Left renal cortex interstitium (tissue), 4 donors: ENCODE data around the gene DCAF17. TPM values are rescaled to one million over a fixed set of nuclear protein-coding genes. Genes with fewer than 3 reads are reported as not detected.
A peak's percentile ranks its signal among the peaks of the same experiment; 100 is the strongest.

Experiments
- DNase-seq, 4 donors: peaks; one replicate each; pipeline ENCODE4 v3.0.0-alpha.2; 2013; ENCODE audit warnings: low read depth in 4 of 4, low spot score in 2 of 4, missing footprints in 1 of 4
- polyA plus RNA-seq, 4 donors: library from polyadenylated mRNA; unstranded; fragments of 120-200 nt; gene quantifications; one replicate each; pipeline ENCODE4 v1.2.1, GENCODE V29; 2013; ENCODE audit not compliant: insufficient read length in 4 of 4

DCAF17 gene, protein sequence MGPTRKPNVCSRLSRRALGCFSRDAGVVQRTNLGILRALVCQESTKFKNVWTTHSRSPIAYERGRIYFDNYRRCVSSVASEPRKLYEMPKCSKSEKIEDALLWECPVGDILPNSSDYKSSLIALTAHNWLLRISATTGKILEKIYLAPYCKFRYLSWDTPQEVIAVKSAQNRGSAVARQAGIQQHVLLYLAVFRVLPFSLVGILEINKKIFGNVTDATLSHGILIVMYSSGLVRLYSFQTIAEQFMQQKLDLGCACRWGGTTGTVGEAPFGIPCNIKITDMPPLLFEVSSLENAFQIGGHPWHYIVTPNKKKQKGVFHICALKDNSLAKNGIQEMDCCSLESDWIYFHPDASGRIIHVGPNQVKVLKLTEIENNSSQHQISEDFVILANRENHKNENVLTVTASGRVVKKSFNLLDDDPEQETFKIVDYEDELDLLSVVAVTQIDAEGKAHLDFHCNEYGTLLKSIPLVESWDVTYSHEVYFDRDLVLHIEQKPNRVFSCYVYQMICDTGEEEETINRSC
- polyA plus RNA-seq: 10 to 100 TPM; 19.5 to 35.6 (median 28.9) TPM

- peak; percentile 76 to 94 (median 87) for DNase-seq
These were observed at the start of gene DCAF17 for GRCh38 chr2:171434013-171434989. Gene DCAF17 (plus strand): TSS chr2:171434226. CDS start chr2:171434578, 352 bp downstream.

GRCh38 chr2:171386627-171387026 is 47.4 kb upstream of the DCAF17 start:
- no peak for DNase-seq

DNA sequence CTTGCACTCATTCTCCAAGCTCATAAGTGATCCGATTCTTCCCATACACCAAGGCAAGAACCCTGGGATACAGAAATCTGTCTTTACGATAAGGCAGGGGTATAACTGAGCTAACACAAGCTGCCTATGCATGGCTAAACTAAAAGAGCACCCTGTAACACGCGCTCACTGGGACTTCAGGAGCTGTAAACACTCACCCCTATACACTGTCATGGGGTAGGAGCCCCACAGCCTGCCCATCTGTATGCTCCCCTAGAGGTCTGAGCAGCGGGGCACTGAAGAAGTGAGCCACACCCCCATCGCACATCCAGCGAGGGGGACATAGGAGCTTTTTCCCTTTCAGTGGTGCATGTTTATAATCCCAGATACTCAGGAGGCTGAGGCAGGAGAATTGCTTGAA is 47.0 kb upstream of the DCAF17 start:
- no peak for DNase-seq

DNA sequence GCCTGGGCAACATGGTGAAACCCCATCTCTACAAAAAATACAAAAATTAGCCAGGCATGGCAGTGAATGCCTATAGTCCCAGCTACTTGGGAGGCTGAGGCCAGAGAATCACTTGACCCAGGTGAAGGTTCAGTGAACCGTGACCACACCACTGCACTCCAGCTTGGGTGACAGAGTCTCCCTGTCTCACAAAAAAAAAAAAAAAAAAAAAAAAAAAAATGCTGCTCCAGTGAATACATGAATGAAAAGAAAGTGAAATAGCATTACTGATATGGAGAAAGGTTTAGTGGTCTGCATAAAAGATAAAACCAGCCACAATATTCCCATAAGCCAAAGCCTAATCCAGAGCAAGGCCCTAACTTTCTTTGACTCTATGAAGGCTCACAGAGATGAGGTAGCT is 44.7 kb upstream of the DCAF17 start:
- no peak for DNase-seq

- no peak for DNase-seq
These were observed 44.2 kb upstream of the DCAF17 start for GRCh38 chr2:171389780-171390179.

GRCh38 chr2:171390941-171391516 is 43.0 kb upstream of the DCAF17 start:
- DNase-seq: no peak

DNA sequence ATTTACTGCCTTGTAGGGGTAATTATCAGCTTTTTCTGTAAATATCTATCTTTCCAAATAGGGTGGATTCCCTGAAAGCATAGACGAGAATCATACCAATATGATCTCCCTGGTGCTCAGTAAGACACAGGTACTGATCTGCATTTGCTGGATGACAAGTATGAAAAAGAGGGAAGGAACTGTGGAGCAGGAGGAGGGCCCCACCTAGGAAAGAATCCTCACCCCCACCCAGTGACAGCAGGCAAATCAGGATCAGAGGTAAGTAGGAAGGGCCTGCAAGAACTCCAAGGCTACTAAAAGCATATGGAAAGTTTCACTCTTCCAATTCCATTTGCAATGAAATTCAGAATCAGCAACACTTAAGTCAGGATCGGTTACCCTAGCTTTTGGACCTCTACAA is 42.5 kb upstream of the DCAF17 start:
- DNase-seq: no peak

- DNase-seq: no peak
These were observed 40.5 kb upstream of the DCAF17 start for GRCh38 chr2:171393487-171393886.

GRCh38 chr2:171394164-171394740 is 39.8 kb upstream of the DCAF17 start:
- no peak for DNase-seq

DNA sequence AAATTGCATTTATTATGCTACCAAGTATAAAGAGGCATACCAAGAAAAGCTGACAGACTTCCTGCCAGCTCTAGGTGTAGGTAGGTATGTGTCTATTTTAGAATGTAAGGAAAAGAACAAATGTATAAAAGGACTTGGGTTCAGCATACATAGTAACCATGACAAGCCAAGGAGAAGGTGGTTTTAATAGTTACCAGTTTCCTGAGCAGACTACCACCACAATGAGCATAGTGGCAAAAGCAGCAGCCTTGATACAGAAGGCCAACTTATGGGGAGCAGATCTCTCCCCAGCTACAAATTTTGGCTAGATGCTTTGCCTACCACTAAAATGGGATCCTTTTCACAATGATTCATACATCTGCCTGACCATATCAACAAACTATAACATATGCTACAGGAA is 34.7 kb upstream of the DCAF17 start:
- no peak for DNase-seq

GRCh38 chr2:171400395-171400794 is 33.6 kb upstream of the DCAF17 start:
- DNase-seq: no peak

DNA sequence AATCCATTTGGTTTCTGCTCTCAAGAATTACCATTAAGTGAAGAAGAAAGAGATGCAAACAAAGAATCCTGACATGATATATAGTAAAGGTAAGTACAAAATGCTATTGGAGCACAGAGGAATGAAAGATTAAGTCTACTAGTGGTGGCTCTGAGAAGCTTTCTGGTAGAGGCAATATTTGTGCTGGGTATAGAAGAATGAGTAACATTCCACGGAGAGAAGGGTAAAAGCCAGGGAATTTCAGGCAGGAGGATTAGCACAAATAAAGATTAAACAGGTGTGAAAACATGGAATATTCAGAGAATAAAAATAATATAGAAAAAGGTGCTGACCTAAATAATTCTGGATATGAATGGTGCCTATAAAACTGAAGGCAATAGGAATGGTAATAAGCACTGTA is 32.1 kb upstream of the DCAF17 start:
- DNase-seq: no peak

GRCh38 chr2:171402906-171403580 is 31.0 kb upstream of the DCAF17 start:
- DNase-seq: no peak

DNA sequence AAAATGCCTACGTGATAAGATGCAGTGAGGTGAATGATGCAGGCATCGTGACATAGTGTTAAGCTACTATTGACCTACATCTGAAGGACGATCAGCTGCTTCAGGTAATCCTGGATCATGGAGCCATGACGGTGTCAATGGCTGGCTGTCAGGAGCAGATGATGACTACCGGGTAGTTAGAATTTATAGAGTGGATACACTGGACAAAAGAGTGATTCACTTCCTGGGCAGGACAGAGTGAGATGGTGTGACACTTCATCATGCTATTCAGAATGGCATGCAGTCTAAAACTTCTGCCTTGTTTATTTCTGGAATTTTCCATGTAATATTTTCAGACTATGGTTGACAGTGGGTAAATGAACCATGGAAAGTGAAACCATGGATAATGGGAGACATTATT is 29.8 kb upstream of the DCAF17 start:
- DNase-seq: no peak

DNA sequence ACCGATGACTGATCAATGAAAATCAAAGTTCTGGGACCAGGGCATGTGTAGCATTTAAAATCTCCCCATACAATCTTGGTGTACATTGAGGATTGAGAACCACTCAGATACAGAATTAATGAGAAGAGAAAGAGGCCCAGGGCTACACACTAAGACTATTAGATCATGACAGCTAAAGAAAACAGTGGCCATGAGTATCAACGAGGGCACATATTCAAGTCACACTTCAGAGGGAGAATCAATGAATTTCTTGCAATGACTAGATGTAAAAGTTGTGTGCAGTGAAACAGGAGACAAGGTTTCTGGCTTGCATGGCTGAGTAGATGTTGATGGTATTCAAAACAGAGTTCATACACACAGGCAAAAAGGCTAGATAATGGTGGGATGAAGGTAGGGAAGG is 29.3 kb upstream of the DCAF17 start:
- DNase-seq: no peak

GRCh38 chr2:171405546-171405945 is 28.5 kb upstream of the DCAF17 start:
- no peak for DNase-seq

- DNase-seq: no peak
These were observed 28.0 kb upstream of the DCAF17 start for GRCh38 chr2:171406044-171406443.

GRCh38 chr2:171407030-171407675 is 26.9 kb upstream of the DCAF17 start:
- DNase-seq: no peak

DNA sequence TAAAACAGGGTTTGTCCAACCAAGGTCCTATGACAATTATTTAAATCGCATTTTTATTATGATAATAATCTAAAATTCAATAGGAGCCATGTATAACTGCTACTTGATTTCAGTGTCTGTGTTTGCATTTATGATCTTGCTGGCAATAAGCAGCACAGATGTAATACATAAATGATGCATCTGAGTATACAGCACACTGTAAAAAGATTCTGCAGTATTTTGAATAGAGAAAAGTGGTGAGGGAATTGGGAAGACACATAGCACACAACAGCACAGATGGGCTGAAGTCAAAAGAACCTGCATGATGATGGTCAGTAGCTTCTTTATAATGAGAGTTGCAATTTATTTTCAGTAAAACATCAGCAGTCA is 26.4 kb upstream of the DCAF17 start:
- DNase-seq: no peak
